ENCODE results near the gene SLC16A2.

DNA sequence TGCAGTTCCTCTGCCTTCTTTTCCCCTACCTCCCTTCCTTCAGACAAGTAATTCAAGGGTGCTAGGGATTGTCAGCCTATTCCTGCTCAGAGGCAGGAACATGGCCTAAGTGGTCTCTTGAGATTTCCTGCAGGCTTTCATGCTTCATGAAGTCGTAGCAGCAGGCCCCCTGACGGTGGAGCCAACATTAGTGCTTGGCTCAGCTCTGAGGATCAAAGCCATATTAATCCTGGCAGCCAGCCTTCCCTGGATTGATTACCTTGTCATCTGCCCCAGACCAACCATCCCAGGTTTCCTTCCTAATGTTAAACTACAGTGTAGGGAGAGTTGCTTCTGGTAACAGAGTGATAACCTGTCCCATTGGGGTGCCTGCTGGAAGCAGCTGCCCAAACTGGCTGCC, 84.1 kb downstream of the SLC16A2 start:
- TF ChIP-seq, protein P1, sequence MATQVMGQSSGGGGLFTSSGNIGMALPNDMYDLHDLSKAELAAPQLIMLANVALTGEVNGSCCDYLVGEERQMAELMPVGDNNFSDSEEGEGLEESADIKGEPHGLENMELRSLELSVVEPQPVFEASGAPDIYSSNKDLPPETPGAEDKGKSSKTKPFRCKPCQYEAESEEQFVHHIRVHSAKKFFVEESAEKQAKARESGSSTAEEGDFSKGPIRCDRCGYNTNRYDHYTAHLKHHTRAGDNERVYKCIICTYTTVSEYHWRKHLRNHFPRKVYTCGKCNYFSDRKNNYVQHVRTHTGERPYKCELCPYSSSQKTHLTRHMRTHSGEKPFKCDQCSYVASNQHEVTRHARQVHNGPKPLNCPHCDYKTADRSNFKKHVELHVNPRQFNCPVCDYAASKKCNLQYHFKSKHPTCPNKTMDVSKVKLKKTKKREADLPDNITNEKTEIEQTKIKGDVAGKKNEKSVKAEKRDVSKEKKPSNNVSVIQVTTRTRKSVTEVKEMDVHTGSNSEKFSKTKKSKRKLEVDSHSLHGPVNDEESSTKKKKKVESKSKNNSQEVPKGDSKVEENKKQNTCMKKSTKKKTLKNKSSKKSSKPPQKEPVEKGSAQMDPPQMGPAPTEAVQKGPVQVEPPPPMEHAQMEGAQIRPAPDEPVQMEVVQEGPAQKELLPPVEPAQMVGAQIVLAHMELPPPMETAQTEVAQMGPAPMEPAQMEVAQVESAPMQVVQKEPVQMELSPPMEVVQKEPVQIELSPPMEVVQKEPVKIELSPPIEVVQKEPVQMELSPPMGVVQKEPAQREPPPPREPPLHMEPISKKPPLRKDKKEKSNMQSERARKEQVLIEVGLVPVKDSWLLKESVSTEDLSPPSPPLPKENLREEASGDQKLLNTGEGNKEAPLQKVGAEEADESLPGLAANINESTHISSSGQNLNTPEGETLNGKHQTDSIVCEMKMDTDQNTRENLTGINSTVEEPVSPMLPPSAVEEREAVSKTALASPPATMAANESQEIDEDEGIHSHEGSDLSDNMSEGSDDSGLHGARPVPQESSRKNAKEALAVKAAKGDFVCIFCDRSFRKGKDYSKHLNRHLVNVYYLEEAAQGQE (IDR thresholded peaks at IDR 0.05; ENCODE audit: insufficient replicate concordance, low read depth) = no peak
- TF ChIP-seq, protein P2, sequence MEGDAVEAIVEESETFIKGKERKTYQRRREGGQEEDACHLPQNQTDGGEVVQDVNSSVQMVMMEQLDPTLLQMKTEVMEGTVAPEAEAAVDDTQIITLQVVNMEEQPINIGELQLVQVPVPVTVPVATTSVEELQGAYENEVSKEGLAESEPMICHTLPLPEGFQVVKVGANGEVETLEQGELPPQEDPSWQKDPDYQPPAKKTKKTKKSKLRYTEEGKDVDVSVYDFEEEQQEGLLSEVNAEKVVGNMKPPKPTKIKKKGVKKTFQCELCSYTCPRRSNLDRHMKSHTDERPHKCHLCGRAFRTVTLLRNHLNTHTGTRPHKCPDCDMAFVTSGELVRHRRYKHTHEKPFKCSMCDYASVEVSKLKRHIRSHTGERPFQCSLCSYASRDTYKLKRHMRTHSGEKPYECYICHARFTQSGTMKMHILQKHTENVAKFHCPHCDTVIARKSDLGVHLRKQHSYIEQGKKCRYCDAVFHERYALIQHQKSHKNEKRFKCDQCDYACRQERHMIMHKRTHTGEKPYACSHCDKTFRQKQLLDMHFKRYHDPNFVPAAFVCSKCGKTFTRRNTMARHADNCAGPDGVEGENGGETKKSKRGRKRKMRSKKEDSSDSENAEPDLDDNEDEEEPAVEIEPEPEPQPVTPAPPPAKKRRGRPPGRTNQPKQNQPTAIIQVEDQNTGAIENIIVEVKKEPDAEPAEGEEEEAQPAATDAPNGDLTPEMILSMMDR (IDR thresholded peaks at IDR 0.05; ENCODE audit: insufficient read depth, low read length) = no peak
- TF ChIP-seq POLR2AphosphoS5 (IDR thresholded peaks at IDR 0.05; ENCODE audit: low read depth) = no peak
- TF ChIP-seq GABPA (IDR thresholded peaks at IDR 0.05; ENCODE audit: low read depth) = no peak
- no peak for TF ChIP-seq SPI1 (IDR thresholded peaks at IDR 0.05; ENCODE audit: borderline replicate concordance, low read depth)

Measured in HL-60 (cell line).